CD4-positive, alpha-beta T cell treated with Interferon gamma for 1 hour (primary cell): ENCODE measurements around the gene RNF112.
A peak's percentile ranks its signal among the peaks of the same experiment; 100 is the strongest.

ENCODE experiments used
- DNase-seq: peaks from one replicate; pipeline ENCODE4 v3.0.0-alpha.2; 2020

The RNF112 gene

GRCh38 chr17:19390951-19391350 is 20.1 kb upstream of the RNF112 start:
- DNase-seq = no peak

- DNase-seq = no peak
Measured at GRCh38 chr17:19391432-19391831, 19.6 kb upstream of the RNF112 start.

- no peak for DNase-seq
Measured at GRCh38 chr17:19392303-19392702, 18.7 kb upstream of the RNF112 start.

GRCh38 chr17:19397556-19398041 is 13.4 kb upstream of the RNF112 start:
- no peak for DNase-seq

- DNase-seq = peak; percentile 60
Measured at GRCh38 chr17:19398301-19399181, 12.5 kb upstream of the RNF112 start.

GRCh38 chr17:19399750-19400450 is 11.1 kb upstream of the RNF112 start:
- DNase-seq = no peak

GRCh38 chr17:19401321-19402010 is 9.6 kb upstream of the RNF112 start:
- DNase-seq = no peak

GRCh38 chr17:19402171-19402570 is 8.9 kb upstream of the RNF112 start:
- DNase-seq = no peak

GRCh38 chr17:19403021-19403420 is 8.0 kb upstream of the RNF112 start:
- no peak for DNase-seq

GRCh38 chr17:19404264-19404663 is 6.8 kb upstream of the RNF112 start:
- DNase-seq = no peak

- no peak for DNase-seq
Measured at GRCh38 chr17:19405114-19405513, 5.9 kb upstream of the RNF112 start.

GRCh38 chr17:19407601-19408345 is 3.3 kb upstream of the RNF112 start:
- DNase-seq = no peak

- no peak for DNase-seq
Measured at GRCh38 chr17:19408346-19408710, 2.7 kb upstream of the RNF112 start.

GRCh38 chr17:19409066-19409465 is 2.0 kb upstream of the RNF112 start:
- DNase-seq = no peak

- no peak for DNase-seq
Measured at GRCh38 chr17:19409509-19409908, 1.5 kb upstream of the RNF112 start.

- no peak for DNase-seq
Measured at GRCh38 chr17:19410091-19410490, 941 bp upstream of the RNF112 start.

- DNase-seq = no peak
Measured at GRCh38 chr17:19411631-19412030, 599 bp downstream of the RNF112 start.

- no peak for DNase-seq
Measured at GRCh38 chr17:19412510-19412909, 1.5 kb downstream of the RNF112 start.

GRCh38 chr17:19412984-19413383 is 2.0 kb downstream of the RNF112 start:
- DNase-seq = no peak

GRCh38 chr17:19413761-19414160 is 2.7 kb downstream of the RNF112 start:
- no peak for DNase-seq

GRCh38 chr17:19414396-19415280 is 3.6 kb downstream of the RNF112 start:
- no peak for DNase-seq

GRCh38 chr17:19415311-19415710 is 4.3 kb downstream of the RNF112 start:
- no peak for DNase-seq
